Stimulated activated effector memory CD8-positive, alpha-beta T cell treated with anti-CD3 and anti-CD28 coated beads, Interleukin-12 subunit alpha, Interleukin-12 subunit beta, amount 100 ng/mL, for 72 hours (primary cell): ENCODE data around the gene C1QTNF5.

Source experiments
- ATAC-seq: fragments of 150-1000 bp; cut with Tn5 transposase; 2 replicates; pipeline ENCODE4 v1.10.0; 2021
- DNase-seq, 2 donors: peaks; one replicate each; pipeline ENCODE4 v3.0.0; 2021 to 2022; ENCODE audit warnings: low spot score in 2 of 2
- H3K27ac Mint-ChIP-seq: one replicate; pipeline ENCODE4 v1.8.0; 2022; ENCODE audit warnings: mild to moderate bottlenecking, mixed read lengths
- H3K36me3 Mint-ChIP-seq: one replicate; pipeline ENCODE4 v1.8.0; 2022; ENCODE audit warnings: mild to moderate bottlenecking, mixed read lengths
- H3K4me1 Mint-ChIP-seq: one replicate; pipeline ENCODE4 v1.8.0; 2022; ENCODE audit warnings: mixed read lengths
- H3K4me3 Mint-ChIP-seq: one replicate; pipeline ENCODE4 v1.8.0; 2022; ENCODE audit warnings: mild to moderate bottlenecking, mixed read lengths
- H3K9me3 Mint-ChIP-seq: one replicate; pipeline ENCODE4 v1.8.0; 2022; ENCODE audit warnings: mixed read lengths

Gene C1QTNF5

DNA sequence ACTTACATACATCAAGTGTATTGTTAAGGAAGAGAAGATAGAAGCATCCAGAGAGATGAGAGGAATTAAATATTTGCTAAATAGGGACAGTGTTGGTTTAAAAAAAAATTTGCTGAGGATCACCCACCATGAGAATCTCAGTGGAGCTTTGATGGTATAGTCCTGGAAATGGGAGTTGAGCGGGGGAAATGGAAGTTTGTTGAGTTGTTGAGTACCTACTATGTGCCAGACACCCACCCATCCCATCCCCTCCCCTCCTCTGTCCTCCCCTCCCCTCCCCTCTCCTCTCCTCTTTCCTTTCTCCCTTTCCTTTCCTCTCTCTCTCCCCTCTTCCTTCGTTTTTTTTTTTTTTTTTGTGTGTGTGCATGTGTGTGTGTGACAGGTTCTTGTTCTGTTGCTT, 10.5 kb upstream of the C1QTNF5 start:
- Mint-ChIP-seq H3K27ac (peak overlapping the region; percentile 32), H3K4me1 (peaks cover 9% of the 10 kb centered on the region), H3K36me3 (no peaks in the 10 kb centered on the region)

DNA sequence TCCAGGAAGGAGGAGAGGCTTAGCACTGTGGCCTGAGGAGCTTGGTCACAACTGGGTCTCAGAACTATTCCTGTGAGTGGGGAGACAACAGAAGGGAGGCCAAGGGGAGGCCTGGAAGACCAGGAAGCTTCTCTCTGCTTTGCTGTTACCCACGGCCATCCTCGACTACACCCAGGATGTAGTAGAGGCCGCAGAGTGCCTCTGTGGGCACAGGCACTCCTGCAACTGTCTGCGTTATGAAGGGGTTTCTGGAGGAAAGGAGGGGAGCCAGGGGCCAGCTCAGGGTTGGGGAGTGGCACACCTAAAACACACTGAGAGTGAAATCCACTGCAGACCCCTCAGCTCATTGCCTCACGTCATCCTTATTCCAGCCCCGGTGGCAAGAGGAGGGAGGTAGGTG, 9.6 kb upstream of the C1QTNF5 start:
- no peak overlapping the region for H3K4me3 Mint-ChIP-seq
- H3K36me3 Mint-ChIP-seq, result peaks cover 7% of the 10 kb centered on the region
- H3K4me1 Mint-ChIP-seq, result peaks cover 5% of the 10 kb centered on the region
- no peaks in the 10 kb centered on the region for H3K9me3 Mint-ChIP-seq
- H3K27ac Mint-ChIP-seq, result peak overlapping the region; percentile 74
- DNase-seq (no peak), ATAC-seq (peak; percentile 29)

More for the DNA sequence above, 10.5 kb upstream of the C1QTNF5 start:
- DNase-seq, result no peak
- ATAC-seq, result no peak
- H3K9me3 Mint-ChIP-seq, result no peaks in the 10 kb centered on the region
- H3K4me3 Mint-ChIP-seq, result no peak overlapping the region

DNA sequence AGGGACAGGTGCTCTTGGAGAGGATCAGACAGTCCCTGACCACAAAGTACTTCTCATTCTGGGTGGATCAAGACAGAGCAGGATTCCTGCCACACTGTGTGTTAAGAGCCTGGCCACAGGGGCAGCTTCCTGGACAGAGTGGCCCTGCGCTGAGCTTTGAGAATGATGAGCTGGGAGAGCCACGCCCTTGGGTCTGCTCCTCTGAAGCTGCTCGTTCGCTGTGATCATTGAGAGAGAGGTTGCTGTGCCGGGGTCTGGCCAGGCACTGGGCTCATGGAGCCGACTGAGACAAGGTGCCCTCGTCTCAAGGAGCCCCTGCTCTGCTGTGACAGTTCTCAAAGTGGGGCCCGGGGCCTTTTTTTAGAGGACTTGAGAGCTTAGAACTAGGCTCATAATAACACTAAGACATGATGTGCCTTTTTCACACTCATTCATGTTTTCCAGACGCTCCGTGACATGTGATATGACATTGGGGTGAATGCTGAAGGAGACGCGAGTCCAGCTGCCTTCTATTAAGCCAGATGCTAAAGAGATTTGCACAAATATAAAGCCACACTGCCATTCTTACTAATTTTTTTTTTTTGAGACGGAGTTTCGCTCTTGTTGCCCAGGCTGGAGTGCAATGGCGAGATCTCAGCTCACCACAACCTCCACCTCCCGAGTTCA, 7.4 kb upstream of the C1QTNF5 start:
- H3K36me3 Mint-ChIP-seq, result peaks cover 9% of the 10 kb centered on the region
- DNase-seq (no peak), ATAC-seq (no peak)
- peaks cover 5% of the 10 kb centered on the region for H3K4me1 Mint-ChIP-seq
- H3K27ac Mint-ChIP-seq, result peak overlapping the region; percentile 63
- H3K4me3 Mint-ChIP-seq, result no peak overlapping the region
- no peaks in the 10 kb centered on the region for H3K9me3 Mint-ChIP-seq

DNA sequence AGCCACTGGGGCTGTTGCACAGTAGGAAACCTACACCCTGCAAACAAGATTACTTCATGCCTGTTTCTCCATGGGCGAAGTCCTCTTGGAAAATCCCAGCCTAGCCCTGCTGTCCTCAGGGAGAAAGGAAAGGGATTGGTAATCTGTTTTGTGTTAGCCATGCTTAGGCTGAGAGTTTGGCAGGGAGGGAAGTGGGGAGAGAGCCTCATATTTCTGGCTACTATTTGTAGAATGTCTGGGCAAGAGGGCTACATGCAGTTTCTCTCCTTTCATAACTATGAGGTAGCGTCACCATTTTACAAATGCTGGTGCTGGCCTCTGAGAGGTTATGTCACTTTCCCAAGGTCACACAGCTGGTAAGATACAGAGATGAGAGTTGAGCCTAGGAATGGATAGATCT, 6.6 kb upstream of the C1QTNF5 start:
- peaks cover 5% of the 10 kb centered on the region for H3K4me1 Mint-ChIP-seq
- H3K9me3 Mint-ChIP-seq, result no peaks in the 10 kb centered on the region
- H3K27ac Mint-ChIP-seq, result peak overlapping the region; percentile 63
- DNase-seq (no peak), ATAC-seq (no peak)
- H3K36me3 Mint-ChIP-seq, result peaks cover 9% of the 10 kb centered on the region
- H3K4me3 Mint-ChIP-seq, result no peak overlapping the region

DNA sequence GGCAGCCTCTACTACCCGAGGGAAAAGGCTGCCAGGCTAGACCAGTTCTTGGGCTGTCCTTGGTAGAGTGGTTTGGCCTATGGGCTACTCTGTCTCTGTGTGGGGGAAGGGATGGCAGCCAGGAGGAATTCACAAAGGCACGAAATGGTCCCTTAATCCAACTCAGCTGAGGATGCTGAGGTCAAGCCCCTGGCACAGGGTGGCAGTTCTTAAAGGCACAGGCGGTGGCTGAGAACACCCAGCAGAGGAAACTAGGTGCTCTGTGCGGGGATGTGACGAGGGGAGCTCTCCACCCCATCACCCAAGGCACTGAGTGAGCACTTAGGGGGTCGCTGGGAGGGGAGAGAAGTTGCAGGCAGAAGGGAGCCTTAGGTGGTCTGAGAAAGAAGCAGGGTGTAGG, 5.9 kb upstream of the C1QTNF5 start, which contains the start of gene MFRP:
Gene MFRP (minus strand): TSS at position 101 of the 400 bp plus-strand sequence. CDS start 192 bp downstream, outside the sequence.
- peaks cover 9% of the 10 kb centered on the region for H3K36me3 Mint-ChIP-seq
- H3K27ac Mint-ChIP-seq, result peak within 1 kb of the TSS; percentile 63
- H3K4me3 Mint-ChIP-seq, result no peak within 1 kb of the TSS
- ATAC-seq (no peak), DNase-seq (no peak)
- H3K4me1 Mint-ChIP-seq, result peaks cover 5% of the 10 kb centered on the region
- no peaks in the 10 kb centered on the region for H3K9me3 Mint-ChIP-seq

DNA sequence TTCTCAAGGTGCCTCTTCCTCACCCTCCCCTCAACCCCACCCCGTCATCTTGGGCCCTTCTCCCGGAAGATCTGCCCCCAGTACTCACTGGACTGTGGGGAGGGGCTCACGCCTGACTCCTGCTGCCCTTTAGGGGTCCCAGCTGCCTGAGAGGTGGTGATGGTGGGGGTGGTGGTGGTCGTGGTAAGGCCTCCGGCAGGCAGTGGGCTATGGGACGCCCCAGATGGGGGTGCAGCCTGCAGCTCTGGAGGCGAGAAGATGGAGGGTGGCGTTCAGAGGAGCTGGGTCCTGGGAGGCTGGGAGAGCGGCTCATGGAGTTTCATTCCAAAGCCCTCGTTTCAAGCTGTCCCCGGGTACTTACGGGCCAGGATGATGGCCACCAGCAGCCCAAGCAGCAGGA, 5.0 kb upstream of the C1QTNF5 start:
- Mint-ChIP-seq H3K36me3 (peaks cover 9% of the 10 kb centered on the region), H3K4me3 (no peak overlapping the region), H3K27ac (no peak overlapping the region), H3K9me3 (no peaks in the 10 kb centered on the region), H3K4me1 (peaks cover 12% of the 10 kb centered on the region)
- ATAC-seq (no peak), DNase-seq (no peak)

DNA sequence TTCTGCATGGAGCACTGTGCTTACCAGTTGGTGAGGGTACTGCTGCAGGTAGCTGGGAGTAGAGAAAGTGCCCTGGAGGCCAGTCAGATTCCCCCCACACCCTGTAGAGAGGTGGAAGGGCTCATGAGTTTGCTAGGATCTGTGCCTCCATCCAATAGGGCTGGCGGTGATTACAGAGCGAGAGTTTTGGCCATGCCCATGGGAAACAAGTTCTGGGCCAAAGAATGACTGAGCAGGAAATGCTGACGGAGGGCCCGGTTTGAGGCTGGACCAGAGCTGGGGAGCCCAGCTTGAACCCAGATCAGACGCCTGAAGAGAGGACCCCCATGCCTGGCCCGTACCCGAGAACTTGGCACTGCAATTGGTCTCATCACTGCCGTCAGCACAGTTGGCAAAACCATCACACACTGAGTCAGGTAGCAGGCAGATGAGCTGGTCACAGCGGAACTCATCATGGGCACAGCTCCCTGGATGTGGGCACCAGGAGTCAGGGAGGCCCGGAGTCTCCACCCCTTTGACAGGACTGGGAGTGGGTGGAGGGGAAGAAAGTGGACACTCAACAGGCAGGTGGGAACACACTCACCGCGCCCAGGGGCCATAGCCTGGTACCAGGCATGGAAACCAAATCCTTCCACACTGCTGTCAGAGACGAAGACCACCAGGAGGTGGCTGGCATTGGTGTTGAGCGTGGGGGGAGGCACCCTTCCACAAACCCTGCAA, 3.8 kb upstream of the C1QTNF5 start:
- Mint-ChIP-seq H3K4me1 (peaks cover 9% of the 10 kb centered on the region), H3K9me3 (no peaks in the 10 kb centered on the region), H3K36me3 (peaks cover 9% of the 10 kb centered on the region), H3K27ac (no peak overlapping the region), H3K4me3 (no peak overlapping the region)
- ATAC-seq, result no peak
- no peak for DNase-seq

DNA sequence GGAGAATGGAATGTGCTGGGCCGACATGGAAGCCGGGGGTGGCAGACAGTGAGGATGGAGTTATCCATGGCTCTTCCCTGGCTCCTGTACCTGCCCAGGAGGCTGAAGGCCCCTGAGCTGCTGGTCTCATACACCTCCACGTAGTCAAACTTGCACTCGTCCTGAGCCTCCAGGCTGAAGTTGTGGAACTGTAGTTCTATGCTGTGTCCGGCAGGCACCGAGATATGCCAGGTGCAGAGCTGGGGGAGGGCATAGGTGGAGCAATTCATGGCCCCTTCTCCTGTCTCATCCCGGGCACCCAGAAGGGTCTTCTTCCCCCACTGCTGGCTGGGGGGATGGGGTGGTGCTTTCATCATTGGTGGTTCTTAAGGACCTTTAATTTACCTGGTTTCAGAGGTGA, 3.0 kb upstream of the C1QTNF5 start:
- Mint-ChIP-seq H3K9me3 (no peaks in the 10 kb centered on the region), H3K27ac (no peak overlapping the region), H3K4me3 (no peak overlapping the region), H3K4me1 (peaks cover 14% of the 10 kb centered on the region), H3K36me3 (peaks cover 9% of the 10 kb centered on the region)
- DNase-seq (no peak), ATAC-seq (no peak)

DNA sequence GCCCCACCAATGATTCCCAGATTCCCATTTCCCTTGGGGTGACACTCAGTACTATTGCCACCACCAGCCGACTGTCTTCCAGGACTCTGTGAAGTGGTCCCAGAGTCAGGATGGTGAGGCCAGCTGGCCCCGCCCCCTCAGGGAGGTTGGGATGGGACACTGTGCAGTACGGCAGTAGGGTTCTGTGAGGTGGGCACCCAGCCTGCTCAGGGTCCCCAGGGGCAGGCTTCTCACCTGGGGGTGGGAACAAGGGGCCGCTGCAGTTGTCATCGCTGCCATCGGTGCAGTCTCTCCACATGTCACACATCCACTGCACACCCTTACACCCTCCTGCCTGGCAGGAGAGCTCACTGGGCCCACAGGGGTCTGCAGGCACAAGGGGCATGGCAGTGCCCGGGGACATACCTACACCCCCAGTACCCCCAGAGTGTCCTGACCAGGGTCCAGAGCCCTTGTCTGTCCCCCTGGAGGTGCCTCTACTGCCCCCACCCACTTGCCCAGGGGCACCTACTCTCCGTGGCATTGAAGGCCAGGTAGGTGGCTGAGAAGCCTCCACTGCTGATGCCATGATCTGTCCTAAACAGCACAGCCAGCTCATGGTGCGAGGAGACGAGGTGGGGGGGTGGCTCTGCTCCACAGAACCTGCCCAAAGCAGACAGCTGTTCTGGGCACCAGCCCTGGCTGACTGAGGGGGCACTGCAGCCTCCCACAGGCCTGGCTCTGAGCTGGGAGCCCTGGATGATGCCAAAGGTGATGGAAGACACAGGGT, 1.9 kb upstream of the C1QTNF5 start:
- H3K4me3 Mint-ChIP-seq, result no peak overlapping the region
- no peak for DNase-seq

DNA sequence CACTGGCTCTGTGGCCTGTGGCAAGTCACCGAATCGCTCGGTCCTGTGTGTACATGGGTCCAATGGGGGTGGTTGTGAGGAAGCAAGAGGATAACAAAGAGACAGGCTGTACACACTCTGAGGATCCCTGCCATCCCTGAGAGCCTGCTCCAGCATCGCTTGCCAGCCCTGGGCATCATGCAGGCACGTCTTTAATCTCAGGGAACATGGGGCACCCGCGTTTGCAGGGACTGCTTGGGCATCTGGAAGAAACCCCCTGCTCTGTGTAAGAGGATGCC, 1.3 kb upstream of the C1QTNF5 start:
- H3K27ac Mint-ChIP-seq, result no peak overlapping the region
- H3K36me3 Mint-ChIP-seq, result peaks cover 15% of the 10 kb centered on the region
- no peak overlapping the region for H3K4me3 Mint-ChIP-seq
- no peak for DNase-seq
- no peaks in the 10 kb centered on the region for H3K9me3 Mint-ChIP-seq
- no peak for ATAC-seq
- peaks cover 21% of the 10 kb centered on the region for H3K4me1 Mint-ChIP-seq

More for the DNA sequence above, 1.9 kb upstream of the C1QTNF5 start:
- no peak overlapping the region for H3K27ac Mint-ChIP-seq
- H3K9me3 Mint-ChIP-seq, result no peaks in the 10 kb centered on the region
- no peak for ATAC-seq
- H3K36me3 Mint-ChIP-seq, result peaks cover 15% of the 10 kb centered on the region
- H3K4me1 Mint-ChIP-seq, result peaks cover 17% of the 10 kb centered on the region

DNA sequence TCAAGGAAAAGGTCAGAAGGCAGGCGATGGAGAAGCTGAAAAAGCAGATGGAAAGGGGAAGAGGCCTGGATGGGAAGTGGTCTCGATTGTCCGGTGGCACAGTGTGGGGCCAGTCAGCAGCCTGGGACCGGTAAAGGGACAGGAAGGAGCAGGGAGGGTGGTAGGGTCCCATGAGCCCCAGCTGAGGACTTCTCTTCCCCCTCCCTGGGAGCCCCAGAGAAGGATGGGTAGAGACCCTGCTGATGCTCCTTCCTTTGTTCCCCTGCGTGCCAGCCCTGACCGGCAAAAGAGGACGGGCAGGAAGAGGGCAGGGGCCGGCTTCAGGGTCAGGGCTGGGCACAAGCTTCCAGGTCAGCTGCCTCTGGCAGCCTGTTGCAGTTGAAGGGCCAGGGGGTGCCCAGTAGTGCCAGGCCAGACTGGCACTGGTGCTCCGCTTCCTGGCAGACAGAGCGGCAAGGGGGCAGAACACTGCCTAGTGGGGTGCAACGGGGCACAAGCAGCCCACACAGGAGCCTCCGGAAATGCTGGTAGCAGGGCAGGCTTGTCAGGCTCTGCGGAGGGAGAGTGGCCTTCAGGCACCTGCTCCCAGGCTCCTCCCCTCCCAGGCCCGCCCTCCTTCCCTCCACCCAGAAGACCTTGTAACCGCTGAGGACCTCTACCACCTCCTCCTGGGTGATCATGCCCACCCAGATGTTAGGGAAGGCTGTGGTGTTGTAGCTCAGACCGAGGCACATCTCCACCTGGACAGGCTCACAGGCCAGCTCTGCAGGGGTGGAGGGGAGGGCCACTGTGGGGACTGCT, 739 bp upstream of the C1QTNF5 start:
- peaks cover 27% of the 10 kb centered on the region for H3K4me1 Mint-ChIP-seq
- no peak overlapping the region for H3K4me3 Mint-ChIP-seq
- ATAC-seq (no peak), DNase-seq (no peak)
- no peak overlapping the region for H3K27ac Mint-ChIP-seq
- no peaks in the 10 kb centered on the region for H3K9me3 Mint-ChIP-seq
- H3K36me3 Mint-ChIP-seq, result peaks cover 15% of the 10 kb centered on the region

DNA sequence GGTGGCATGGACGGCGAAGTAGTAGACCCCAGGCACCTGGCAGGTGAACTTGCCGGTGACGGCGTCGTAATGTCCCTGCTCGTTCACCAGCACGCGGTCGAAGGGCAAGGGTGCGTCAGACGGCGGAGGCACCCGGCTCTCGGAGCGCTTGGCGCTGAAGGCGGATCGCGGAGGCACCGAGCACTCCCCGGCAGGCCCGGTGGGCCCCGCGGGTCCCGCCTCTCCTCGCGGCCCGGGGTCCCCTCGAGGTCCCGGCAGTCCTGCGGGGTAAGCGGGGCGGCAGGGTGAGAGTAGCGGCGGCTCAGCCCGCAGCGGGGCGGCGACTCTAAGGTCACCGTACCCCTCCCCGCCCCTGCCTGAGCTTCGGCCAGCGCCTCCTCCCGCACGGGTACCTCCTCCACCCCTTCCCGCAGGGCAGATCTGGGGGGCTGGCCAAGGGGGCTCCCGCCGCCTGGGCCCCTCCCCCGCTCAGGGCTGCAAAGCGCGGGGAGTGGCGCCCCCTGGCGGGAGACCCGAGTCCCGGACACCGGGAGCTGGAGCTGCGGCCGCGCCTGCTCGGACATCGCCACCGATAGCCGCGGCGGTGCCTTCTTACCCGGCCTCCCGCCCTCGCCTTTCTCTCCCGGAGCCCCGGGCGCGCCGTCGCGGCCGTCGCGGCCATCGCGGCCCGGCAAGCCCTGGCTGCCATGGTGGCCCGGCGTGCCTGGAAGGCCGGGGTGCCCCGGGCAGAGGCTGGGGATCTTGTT, 921 bp downstream of the C1QTNF5 start:
- peak; percentile 3 for ATAC-seq

DNA sequence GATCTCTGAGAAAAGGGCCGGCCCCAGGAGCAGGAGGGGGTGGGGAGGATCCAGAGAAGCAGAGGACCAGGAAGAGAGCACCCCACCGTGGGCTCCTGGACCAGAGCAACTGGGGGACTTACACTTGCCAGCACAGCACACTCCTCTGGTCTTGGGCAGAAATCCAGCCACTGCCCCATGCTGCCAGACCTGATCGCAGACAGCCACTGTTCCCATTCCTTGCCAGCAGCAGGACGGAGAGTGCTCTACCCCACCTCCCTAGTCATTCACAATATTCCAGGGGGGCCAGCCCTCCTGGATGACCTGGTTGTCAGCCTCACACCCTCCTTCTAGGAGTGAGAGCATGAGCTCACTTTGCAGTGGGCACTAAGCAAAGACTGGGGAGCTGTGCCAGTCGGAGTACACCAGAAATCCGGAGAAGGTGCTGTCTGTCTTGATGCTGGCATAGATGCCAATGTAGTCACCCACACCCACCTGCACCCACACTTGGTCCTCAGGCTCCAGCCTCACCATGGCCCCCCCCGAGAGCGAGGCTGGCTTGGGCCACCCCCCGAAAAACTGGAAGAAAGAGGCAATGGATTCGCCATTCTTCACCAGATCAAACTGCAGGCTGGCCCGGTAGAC, 1.6 kb downstream of the C1QTNF5 start:
- peak overlapping the region; percentile 48 for H3K4me3 Mint-ChIP-seq
- H3K4me1 Mint-ChIP-seq, result peaks cover 45% of the 10 kb centered on the region

More for the DNA sequence above, 921 bp downstream of the C1QTNF5 start:
- H3K27ac Mint-ChIP-seq, result no peak overlapping the region
- no peak for DNase-seq
- H3K9me3 Mint-ChIP-seq, result no peaks in the 10 kb centered on the region
- peaks cover 15% of the 10 kb centered on the region for H3K36me3 Mint-ChIP-seq
- H3K4me1 Mint-ChIP-seq, result peaks cover 43% of the 10 kb centered on the region
- H3K4me3 Mint-ChIP-seq, result peak overlapping the region; percentile 48

DNA sequence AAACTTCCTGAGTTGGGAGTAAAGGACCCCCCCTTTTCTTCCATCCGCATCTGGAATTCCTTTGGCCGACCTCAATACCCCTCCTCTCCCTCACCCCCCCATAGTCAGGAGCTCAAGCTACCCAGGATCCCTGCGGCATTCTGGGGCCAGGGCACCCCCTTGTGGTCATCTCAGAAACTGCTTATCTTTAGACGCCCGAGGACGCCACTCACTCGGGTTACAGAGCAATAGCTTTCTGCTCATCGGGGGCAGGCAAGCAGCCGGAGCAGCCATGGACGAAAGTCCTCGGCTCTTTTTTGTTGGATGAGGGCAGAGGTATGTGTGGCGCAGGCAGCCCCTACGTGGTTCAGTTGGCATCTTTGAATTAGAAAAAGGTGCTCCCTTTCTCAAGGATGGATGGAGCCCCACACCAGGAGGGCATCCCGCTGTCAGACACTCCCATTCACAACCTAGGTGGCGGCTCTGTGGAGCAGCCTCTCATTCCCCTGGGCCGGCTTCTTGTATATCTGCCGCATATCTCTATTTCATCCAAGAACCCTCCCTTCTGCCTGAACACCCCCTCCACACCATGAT, 2.3 kb downstream of the C1QTNF5 start:
- Mint-ChIP-seq H3K4me3 (no peak overlapping the region), H3K9me3 (no peaks in the 10 kb centered on the region), H3K27ac (no peak overlapping the region), H3K4me1 (peaks cover 45% of the 10 kb centered on the region), H3K36me3 (peaks cover 26% of the 10 kb centered on the region)
- ATAC-seq, result peak; percentile 44
- peak; percentile 57 to 88 for DNase-seq

More for the DNA sequence above, 1.6 kb downstream of the C1QTNF5 start:
- ATAC-seq (no peak), DNase-seq (no peak)
- no peaks in the 10 kb centered on the region for H3K9me3 Mint-ChIP-seq
- H3K36me3 Mint-ChIP-seq, result peaks cover 21% of the 10 kb centered on the region
- no peak overlapping the region for H3K27ac Mint-ChIP-seq
